ENCODE data around the gene ANO2.

DNA sequence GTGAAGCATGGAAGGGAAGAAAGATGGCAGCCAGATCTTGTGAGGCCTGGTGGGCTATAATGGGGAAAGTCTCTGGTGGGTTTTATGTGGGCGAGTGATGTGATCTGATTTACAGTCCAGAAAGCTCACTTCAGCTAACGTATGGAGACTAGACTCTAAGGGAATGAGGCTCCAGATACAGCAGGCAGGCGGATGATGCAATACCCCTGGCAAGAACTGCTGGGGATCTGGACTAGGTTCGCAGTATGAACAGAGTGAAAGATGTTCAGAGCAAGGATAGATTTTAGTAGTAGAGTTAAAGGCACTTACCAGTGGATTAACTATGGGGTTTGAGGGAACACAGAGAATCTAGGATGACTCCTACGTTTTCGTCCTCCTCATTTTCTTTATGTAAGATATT, 253.1 kb downstream of the ANO2 start:
- TF ChIP-seq, protein P1, sequence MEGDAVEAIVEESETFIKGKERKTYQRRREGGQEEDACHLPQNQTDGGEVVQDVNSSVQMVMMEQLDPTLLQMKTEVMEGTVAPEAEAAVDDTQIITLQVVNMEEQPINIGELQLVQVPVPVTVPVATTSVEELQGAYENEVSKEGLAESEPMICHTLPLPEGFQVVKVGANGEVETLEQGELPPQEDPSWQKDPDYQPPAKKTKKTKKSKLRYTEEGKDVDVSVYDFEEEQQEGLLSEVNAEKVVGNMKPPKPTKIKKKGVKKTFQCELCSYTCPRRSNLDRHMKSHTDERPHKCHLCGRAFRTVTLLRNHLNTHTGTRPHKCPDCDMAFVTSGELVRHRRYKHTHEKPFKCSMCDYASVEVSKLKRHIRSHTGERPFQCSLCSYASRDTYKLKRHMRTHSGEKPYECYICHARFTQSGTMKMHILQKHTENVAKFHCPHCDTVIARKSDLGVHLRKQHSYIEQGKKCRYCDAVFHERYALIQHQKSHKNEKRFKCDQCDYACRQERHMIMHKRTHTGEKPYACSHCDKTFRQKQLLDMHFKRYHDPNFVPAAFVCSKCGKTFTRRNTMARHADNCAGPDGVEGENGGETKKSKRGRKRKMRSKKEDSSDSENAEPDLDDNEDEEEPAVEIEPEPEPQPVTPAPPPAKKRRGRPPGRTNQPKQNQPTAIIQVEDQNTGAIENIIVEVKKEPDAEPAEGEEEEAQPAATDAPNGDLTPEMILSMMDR (IDR thresholded peaks at IDR 0.05; ENCODE audit: extremely low read depth in 1 of 2, insufficient read depth in 1 of 2, low read depth in 1 of 2, low read length in 2 of 2): no peak
- TF ChIP-seq POLR2A (IDR thresholded peaks at IDR 0.05; ENCODE audit: low read depth, low read length): no peak
- no peak for TF ChIP-seq POLR2AphosphoS5 (IDR thresholded peaks at IDR 0.05; ENCODE audit: insufficient read depth, low read depth, low read length)
